GM12878 (cell line): ENCODE results near the gene PLPPR1.

Experiments
- ATF7 ChIP-seq: fragments of 450-650 bp; IDR thresholded peaks from 2 replicates; pipeline ENCODE4 v1.6.1; 2016; ENCODE audit warnings: low read depth, mild to moderate bottlenecking
- ZNF274 ChIP-seq: IDR thresholded peaks from one replicate; pipeline ENCODE4 v1.8.0; 2011; ENCODE audit not compliant: insufficient read length, insufficient read depth

DNA sequence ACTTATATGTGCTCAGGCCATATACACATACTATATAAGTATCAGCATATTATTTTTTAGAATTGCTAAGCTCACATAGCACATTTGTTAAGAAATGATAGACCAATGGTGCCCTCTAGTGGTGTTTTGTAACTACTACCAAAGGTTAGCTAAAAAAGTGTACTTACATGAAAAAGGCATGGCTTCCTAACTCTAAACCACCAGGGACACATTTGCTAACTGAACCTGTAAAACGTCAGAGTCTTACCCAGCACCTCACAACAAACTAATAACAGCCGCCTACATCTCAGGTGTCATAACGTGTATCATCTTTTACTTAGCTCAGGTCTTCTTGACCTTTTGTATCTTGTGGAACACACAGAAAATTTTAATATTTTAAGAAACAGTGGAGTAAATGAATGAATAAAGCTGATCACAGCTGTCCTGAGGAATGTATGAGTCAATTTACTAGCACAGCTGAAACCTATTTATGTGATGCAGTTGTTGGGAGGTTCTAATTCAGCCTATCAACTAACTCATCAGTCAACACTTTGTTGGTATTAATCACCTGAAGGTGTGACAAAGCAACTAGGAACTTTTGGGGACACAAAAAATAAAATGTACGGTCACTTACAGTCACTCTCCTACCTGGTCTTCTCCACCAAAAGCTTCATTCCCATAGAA lies 283.4 kb downstream of the PLPPR1 start:
- no peak for TF ChIP-seq ATF7
- no peak for TF ChIP-seq ZNF274
